Stomach smooth muscle (tissue), 2 donors: Measurements from ENCODE around the gene NOC3L.
"Not testable (repeated sequence)": the region's sequence is repeated elsewhere in the genome, so short reads cannot be mapped to it uniquely, and the experiment has no call there.

Source experiments
- H3K27ac ChIP-seq: one replicate; pipeline ENCODE4 v1.7.0; 2013; ENCODE audit warnings: mild to moderate bottlenecking, low read length, inconsistent platforms
- H3K27me3 ChIP-seq, 2 donors: one replicate each; pipeline ENCODE4 v1.7.0; 2013; ENCODE audit warnings: low read length in 2 of 2; ENCODE audit not compliant: insufficient read depth in 2 of 2, control insufficient read depth in 1 of 2
- H3K36me3 ChIP-seq, 2 donors: one replicate each; pipeline ENCODE4 v1.7.0; 2013; ENCODE audit warnings: low read length in 2 of 2; ENCODE audit not compliant: control insufficient read depth in 2 of 2, insufficient read depth in 2 of 2
- H3K4me1 ChIP-seq: one replicate; pipeline ENCODE4 v1.7.0; 2013; ENCODE audit warnings: low read length; ENCODE audit not compliant: control insufficient read depth, insufficient read depth
- H3K4me3 ChIP-seq, 2 donors: one replicate each; pipeline ENCODE4 v1.7.0; 2013; ENCODE audit warnings: low read length in 2 of 2
- H3K9ac ChIP-seq, 2 donors: one replicate each; pipeline ENCODE4 v1.7.0; 2013; ENCODE audit warnings: low read length in 2 of 2, mild to moderate bottlenecking in 1 of 2
- H3K9me3 ChIP-seq, 2 donors: one replicate each; pipeline ENCODE4 v1.7.0; 2013; ENCODE audit warnings: low read length in 2 of 2; ENCODE audit not compliant: control insufficient read depth in 2 of 2
- donor health status: healthy.
- donor health status: Pancreatic carcinoma.

The NOC3L gene

DNA sequence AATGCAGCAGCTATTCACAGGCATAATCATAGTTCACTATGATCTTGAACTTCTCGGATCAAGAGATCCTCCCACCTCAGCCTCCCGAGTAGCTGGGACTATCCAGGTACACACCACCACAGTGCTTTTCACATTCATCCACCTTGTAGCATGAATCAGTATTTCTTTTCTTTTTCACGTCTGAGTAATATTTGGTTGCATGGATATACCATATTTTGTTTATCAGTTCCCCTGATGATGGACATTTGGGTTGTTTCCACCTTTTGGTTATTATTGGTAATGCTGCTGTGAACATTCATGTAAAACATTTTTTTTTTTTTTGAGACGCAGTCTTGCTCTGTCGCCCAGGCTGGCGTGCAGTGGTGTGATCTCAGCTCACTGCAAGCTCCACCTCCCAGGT is 36.0 kb upstream of the NOC3L start:
- Histone ChIP-seq H3K9me3 (no peaks in the 10 kb centered on the region), H3K9ac (no peak overlapping the region), H3K27ac (no peak overlapping the region), H3K4me1 (no peaks in the 10 kb centered on the region), H3K4me3 (no peak overlapping the region), H3K36me3 (no peaks in the 10 kb centered on the region), H3K27me3 (no peaks in the 10 kb centered on the region)

DNA sequence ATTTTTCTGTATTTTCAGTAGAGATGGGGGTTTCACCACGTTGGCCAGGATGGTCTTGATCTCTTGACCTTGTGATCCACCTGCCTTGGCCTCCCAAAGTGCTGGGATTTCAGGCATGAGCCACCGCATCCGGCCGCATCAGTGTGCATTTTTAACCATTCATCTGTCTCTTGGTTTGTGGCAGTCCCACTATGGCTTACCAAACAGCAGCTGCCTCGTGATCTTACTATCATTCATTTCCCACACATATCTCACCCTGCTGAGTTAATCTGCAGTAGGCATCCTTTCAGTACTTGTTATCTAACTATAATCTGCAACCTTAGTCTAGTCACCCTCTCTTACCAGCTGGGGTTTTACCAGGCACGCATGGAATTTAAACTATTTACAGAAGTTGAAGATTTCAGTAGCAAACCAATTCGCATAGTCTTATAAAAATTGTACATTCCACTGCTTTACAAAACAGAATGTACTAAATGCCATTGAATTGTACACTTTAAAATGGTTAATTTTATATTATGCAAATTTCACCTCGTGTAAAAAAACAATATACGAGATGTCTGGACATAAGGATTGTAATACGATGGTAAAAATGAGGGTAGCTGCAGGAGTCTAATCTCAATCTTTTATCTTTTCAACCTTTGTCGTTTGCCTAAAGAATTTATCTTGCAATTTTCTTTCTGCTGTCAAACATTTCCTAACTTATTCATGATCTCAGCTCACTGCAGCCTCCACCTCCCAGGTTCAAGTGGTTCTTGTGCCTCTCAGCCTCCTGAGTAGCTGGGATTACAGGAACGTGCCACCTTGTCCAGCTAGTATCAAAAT is 35.0 kb upstream of the NOC3L start:
- H3K36me3 ChIP-seq, result no peaks in the 10 kb centered on the region
- H3K4me3 ChIP-seq, result no peak overlapping the region
- no peak overlapping the region for H3K9ac ChIP-seq
- no peaks in the 10 kb centered on the region for H3K4me1 ChIP-seq
- no peaks in the 10 kb centered on the region for H3K9me3 ChIP-seq
- no peak overlapping the region for H3K27ac ChIP-seq
- no peaks in the 10 kb centered on the region for H3K27me3 ChIP-seq

DNA sequence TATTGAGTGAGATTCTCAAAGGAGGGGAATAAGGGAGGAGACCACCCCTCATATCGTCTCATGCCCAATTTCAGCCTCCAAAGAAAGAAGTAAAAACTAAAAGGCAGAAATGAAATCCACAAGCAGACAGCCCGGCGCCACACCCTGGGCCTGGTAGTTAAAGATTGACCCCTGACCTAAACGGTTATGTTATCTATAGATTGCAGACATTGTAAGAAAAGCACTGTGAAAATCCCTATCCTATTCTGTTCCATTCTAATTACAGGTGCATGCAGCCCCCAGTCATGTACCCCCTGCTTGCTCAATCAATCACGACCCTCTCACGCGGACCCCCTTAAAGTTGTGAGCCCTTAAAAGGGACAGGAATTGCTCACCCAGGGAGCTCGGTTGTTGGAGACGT is 29.4 kb upstream of the NOC3L start:
- not testable (repeated sequence) for H3K4me1 ChIP-seq, H3K9ac ChIP-seq, H3K27ac ChIP-seq, H3K27me3 ChIP-seq, H3K4me3 ChIP-seq, H3K9me3 ChIP-seq, H3K36me3 ChIP-seq

DNA sequence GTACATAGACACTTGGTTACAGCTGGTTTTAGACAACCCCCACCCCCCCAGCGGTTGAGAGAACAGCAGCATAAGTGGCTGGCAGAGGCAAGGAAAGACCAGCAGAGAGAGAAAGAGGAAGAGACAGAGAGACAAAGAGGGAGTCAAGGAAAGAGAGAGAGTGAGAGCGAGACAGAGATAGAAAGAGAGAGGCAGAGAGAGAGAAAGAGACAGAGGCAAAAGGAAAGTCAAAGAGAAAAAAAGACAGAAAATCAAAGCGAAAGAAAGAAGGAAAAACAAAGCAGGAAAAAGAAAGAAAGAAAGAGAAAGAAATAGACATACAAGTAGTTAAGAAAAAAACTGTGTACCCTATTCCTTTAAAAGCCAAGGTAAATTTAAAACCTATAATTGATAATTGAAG is 23.0 kb upstream of the NOC3L start:
- not testable (repeated sequence) for H3K9ac ChIP-seq, H3K36me3 ChIP-seq, H3K4me3 ChIP-seq, H3K9me3 ChIP-seq, H3K4me1 ChIP-seq, H3K27me3 ChIP-seq, H3K27ac ChIP-seq

DNA sequence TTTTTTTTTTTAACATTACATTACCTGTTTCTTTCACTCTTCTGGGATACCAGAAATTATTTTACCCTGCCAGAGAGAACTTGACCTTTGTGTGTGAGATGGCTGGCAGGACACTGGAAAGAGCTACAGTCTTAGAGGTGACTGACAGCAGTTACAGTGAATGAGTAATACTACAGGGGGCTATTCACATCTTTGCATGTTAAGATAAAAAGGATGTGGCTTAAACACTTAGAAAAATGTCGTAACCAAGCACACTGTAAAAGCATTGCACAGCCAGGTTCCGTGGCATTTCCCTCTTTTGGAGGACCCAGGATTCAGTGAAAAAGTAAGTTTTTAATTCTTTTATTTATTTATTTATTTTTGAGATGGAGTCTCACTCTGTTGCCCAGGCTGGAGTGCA is 20.8 kb upstream of the NOC3L start:
- no peaks in the 10 kb centered on the region for H3K9me3 ChIP-seq
- H3K27ac ChIP-seq, result no peak overlapping the region
- H3K36me3 ChIP-seq, result no peaks in the 10 kb centered on the region

DNA sequence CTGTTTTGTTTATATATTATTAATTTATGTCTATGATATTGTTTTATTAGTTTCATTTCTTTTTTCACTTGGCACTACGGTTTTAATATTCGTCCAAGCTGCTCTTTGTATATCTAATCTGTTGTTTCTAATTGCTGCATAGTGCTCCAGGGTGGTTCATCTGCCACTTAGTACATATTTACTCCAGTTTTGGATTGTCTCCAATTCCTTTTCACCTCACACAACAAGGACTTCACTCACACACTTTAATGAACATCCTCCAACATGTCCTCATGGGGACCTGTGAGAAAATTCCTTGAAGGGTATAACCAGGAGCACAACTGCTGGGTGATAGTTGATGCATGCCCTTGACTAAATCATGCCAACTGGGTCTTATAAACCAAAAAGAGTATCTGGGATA is 14.1 kb upstream of the NOC3L start:
- Histone ChIP-seq H3K4me1 (no peaks in the 10 kb centered on the region), H3K4me3 (no peak overlapping the region), H3K9ac (no peak overlapping the region), H3K27me3 (peaks cover 0 to 2% of the 10 kb centered on the region in 2 donors), H3K27ac (no peak overlapping the region), H3K36me3 (no peaks in the 10 kb centered on the region), H3K9me3 (no peaks in the 10 kb centered on the region)

More for the DNA sequence above, 20.8 kb upstream of the NOC3L start:
- Histone ChIP-seq H3K9ac (no peak overlapping the region), H3K27me3 (no peaks in the 10 kb centered on the region), H3K4me3 (no peak overlapping the region), H3K4me1 (no peaks in the 10 kb centered on the region)

DNA sequence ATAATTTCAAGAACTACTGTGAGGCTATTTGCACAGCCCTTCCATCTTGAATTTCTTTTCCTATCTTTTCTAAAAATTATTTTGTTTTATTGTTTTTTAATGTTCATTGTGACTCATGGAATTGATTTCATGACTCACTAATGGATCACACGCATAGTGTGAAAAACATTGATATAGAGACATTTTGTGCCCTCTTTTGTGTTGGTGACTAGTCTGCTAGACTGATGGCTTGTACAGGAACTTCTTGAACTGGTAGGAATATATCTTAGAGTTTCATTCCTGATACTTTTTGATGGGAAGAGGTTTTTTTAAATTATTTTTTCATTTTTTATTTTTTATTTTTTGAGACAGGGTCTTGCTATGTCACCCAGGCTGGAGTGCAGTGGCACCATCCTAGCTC is 12.6 kb upstream of the NOC3L start:
- Histone ChIP-seq H3K4me1 (no peaks in the 10 kb centered on the region), H3K27me3 (peaks cover 0 to 2% of the 10 kb centered on the region in 2 donors), H3K9me3 (no peaks in the 10 kb centered on the region)

DNA sequence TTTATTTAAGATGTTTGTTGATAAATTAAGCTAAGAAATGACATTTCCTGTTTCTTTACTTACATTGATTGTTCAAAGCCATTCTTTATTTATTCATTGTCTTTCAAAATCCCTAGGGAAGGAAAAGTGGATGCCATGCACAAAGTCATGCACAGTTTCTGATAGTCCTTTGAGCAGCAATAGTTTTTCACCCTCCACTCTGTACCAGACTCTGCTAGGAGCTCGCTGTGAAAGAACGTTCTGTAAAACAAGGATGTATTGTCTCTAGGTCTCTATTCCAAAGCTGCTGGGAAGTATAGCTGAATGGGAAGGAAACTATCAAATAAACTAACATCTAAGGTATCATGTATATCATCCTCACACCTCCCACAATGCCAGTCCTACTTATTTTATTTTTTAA is 7.8 kb upstream of the NOC3L start:
- no peak overlapping the region for H3K9ac ChIP-seq
- no peak overlapping the region for H3K27ac ChIP-seq
- no peaks in the 10 kb centered on the region for H3K9me3 ChIP-seq
- H3K36me3 ChIP-seq, result no peaks in the 10 kb centered on the region
- peaks cover 0 to 2% of the 10 kb centered on the region in 2 donors for H3K27me3 ChIP-seq
- no peaks in the 10 kb centered on the region for H3K4me1 ChIP-seq
- no peak overlapping the region for H3K4me3 ChIP-seq

More for the DNA sequence above, 12.6 kb upstream of the NOC3L start:
- H3K9ac ChIP-seq, result no peak overlapping the region
- H3K4me3 ChIP-seq, result no peak overlapping the region
- no peaks in the 10 kb centered on the region for H3K36me3 ChIP-seq
- no peak overlapping the region for H3K27ac ChIP-seq

DNA sequence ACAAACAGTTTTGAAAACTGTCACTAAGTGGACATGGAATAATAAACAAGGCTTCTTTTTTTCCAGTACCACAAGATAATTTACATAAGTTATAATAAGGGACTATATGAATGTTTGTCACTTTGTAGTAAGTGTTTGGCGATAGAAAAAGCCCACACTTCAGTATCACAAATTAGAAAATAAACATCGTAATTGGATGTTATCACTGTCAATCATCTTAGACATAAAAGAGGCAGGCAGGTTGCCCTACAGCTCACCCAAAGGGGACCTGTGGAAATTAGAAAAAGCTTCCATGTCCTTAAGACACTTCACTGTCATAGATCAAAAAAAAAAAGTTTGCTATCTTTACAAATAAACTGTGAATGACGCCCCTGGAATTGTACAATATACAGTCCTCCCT is 3.6 kb upstream of the NOC3L start:
- no peaks in the 10 kb centered on the region for H3K36me3 ChIP-seq
- no peaks in the 10 kb centered on the region for H3K9me3 ChIP-seq
- H3K9ac ChIP-seq, result no peak overlapping the region
- peaks cover 8% of the 10 kb centered on the region for H3K4me1 ChIP-seq
- no peak overlapping the region for H3K27ac ChIP-seq
- H3K4me3 ChIP-seq, result no peak overlapping the region
- no peaks in the 10 kb centered on the region for H3K27me3 ChIP-seq

DNA sequence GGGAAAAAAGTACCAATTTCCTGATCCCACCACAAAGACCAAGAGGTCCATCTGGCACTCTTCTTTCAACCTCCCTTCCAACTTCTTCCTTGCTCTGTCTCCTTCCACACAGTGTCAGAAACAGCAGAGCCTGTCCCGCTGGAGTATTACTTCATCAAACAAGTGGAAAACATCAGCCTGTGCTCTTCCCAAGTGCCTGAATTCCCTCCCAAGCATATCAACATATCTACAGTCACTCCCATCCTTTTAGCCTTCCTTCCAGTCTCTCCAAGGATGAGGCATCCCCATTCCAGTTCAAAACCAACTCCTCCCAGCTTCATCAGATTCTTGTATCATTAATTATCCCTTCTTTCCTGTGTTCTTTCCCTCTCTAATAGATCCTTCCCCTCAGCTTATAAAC is 1.7 kb upstream of the NOC3L start:
- no peaks in the 10 kb centered on the region for H3K36me3 ChIP-seq
- no peaks in the 10 kb centered on the region for H3K27me3 ChIP-seq
- H3K4me3 ChIP-seq, result no peak overlapping the region
- H3K9me3 ChIP-seq, result no peaks in the 10 kb centered on the region
- no peak overlapping the region for H3K27ac ChIP-seq
- H3K9ac ChIP-seq, result no peak overlapping the region
- peaks cover 8% of the 10 kb centered on the region for H3K4me1 ChIP-seq

DNA sequence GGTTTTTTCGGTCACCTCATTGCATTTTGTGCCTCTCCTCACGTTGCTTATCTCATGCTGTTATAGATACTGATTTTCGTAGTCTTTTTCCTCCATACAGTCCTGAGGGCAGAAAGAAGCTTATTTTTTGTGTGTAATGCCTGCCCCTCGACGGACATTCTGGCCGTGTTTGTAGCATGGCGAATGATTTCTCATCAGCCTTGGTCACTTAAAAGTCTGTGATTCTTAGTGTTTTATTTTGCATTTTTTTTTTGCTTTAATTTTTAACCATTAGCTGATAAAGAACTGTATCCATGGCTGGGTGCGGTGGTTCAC is 469 bp upstream of the NOC3L start:
- Histone ChIP-seq H3K9ac (peak overlapping the region; percentile 89 to 96), H3K4me3 (peak overlapping the region; percentile 91 to 95), H3K27ac (no peak overlapping the region)

More for the DNA sequence above, 469 bp upstream of the NOC3L start:
- H3K9me3 ChIP-seq, result no peaks in the 10 kb centered on the region
- H3K27me3 ChIP-seq, result no peaks in the 10 kb centered on the region
- H3K4me1 ChIP-seq, result peaks cover 8% of the 10 kb centered on the region
- H3K36me3 ChIP-seq, result peaks cover 0 to 3% of the 10 kb centered on the region in 2 donors
